ENCODE results near the gene CCDC192. TPM values are rescaled to one million over a fixed set of nuclear protein-coding genes. Genes with fewer than 3 reads are reported as not detected.

CCDC192 gene
- total RNA-seq, 1 experiment from 2014 or later = not detected

DNA sequence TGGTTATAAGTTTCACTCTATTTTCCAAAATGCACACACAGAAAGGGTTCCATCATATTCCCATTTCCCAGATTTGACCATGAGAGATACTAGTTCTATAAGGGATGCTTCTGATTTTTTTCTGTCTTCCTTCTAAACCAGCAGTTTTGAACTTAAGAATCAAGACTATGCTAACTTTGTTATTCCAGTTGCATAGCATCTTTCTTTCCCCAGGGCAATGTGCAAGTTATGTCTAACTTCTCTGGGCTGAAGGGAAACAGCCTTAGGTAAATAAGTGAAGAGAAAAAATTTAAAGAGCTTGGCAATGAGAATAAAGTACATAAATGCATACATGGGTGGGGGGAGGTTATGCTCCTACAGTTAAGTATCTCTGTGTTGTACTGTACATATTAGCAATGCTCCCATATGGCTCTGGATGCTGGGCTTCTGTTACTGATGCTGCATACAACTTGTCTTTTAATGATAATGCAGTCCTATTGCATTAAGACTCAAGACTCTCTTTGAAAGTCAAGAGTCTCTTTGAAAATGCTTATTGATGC lies 254.6 kb downstream of the CCDC192 start:
- DNase-seq = no peak
- Histone ChIP-seq H3K27me3 (no peaks in the 10 kb centered on the region), H3K4me3 (no peak overlapping the region), H3K36me3 (no peaks in the 10 kb centered on the region), H3K9me3 (no peaks in the 10 kb centered on the region)

DNA sequence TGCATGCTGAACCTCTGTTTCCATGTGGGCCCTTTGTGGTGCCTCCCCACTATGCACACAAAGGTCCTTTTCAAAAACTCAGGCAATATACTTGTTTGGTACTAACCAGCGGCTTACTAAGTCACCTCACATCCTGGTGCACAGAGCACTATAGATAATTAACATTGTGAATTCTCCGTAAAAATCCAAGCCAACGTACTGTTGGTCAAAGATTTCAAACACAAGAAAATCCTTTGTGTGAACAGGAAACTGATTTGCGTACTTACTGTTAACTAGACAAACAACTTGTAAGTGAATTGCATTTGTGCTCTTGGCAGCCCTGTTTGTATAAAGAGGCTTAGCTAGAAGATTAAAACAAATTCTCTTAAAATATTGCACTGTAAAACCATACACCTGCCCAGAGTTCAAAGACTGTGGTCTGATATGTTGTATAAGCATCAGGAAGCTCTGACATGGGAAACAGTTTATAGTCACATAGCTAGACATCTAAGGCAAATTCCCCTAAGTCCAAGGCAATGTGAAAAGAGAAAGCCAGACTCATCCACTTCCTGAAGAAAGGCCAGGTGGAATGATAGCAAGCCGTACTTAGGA lies 255.3 kb downstream of the CCDC192 start:
- Histone ChIP-seq H3K4me3 (no peak overlapping the region), H3K27me3 (no peaks in the 10 kb centered on the region), H3K36me3 (no peaks in the 10 kb centered on the region), H3K9me3 (no peaks in the 10 kb centered on the region)
- DNase-seq = no peak

- no peaks in the 10 kb centered on the region for H3K9me3 ChIP-seq
- H3K27me3 ChIP-seq = no peaks in the 10 kb centered on the region
- peak; percentile 93 for DNase-seq
- no peaks in the 10 kb centered on the region for H3K36me3 ChIP-seq
- H3K4me3 ChIP-seq = no peak overlapping the region
Measured at GRCh38 chr5:127959152-127959764, 256.1 kb downstream of the CCDC192 start.

- DNase-seq = peak; percentile 37
- no peak overlapping the region for H3K4me3 ChIP-seq
- H3K27me3 ChIP-seq = no peaks in the 10 kb centered on the region
- no peaks in the 10 kb centered on the region for H3K36me3 ChIP-seq
- H3K9me3 ChIP-seq = no peaks in the 10 kb centered on the region
Measured at GRCh38 chr5:127960270-127960691, 257.1 kb downstream of the CCDC192 start.

DNA sequence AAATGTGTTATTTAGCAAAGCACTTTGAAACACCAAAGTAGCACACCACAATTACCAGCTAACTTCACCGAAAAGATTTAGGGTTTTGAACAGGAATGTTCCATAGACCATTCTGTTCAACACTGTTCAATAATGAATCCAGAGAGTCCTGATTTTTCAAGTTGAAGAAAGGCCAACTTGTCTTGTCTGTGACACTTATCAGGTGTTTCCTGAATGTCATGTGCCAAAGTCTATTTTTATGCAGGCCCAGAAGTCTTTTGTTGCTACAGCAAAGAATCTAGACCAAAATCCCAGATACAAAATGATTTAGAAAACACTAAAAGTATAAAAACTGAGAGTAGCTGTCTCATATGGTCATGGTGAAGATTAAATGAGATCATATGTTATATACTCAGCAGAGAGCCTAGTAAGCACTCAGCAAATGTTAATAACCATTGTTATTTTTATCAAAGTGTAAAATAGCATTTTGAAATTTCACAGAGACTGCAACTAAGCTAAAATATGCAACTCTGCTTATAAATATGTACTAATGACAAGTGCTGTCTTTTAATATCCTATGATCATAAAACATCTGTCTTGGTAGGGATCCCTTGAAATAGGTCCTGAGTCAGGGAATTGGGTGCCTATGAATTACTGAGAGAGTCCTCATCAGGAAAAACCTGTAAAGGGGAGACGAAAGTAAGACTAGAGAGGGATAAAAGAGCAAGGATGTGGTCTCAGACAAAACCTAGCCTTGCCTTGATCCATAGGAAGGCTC lies 258.0 kb downstream of the CCDC192 start:
- no peak for DNase-seq
- Histone ChIP-seq H3K27me3 (no peaks in the 10 kb centered on the region), H3K9me3 (no peaks in the 10 kb centered on the region), H3K4me3 (no peak overlapping the region), H3K36me3 (no peaks in the 10 kb centered on the region)

DNA sequence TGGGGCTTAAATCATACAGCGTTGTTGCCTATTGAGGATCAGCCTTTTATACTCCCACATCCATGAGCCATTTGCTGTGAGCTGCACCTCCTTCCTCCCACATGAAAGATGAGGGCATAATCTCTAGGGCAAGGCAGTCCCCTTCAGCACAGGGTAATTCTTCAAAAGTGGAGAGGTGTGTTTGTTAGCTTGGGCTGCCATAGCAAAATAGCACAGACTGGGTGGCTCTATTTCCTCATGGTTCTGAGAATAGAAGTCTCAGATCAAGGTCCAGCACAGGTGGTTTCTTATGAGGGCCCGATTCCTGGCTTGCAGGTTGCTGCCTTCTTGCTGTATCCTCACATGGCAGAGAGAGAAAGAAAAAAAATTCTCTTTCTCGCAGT lies 258.6 kb downstream of the CCDC192 start:
- no peak for DNase-seq
- Histone ChIP-seq H3K27me3 (no peaks in the 10 kb centered on the region), H3K36me3 (no peaks in the 10 kb centered on the region), H3K9me3 (no peaks in the 10 kb centered on the region), H3K4me3 (no peak overlapping the region)

GRCh38 chr5:127962491-127962890 lies 259.3 kb downstream of the CCDC192 start:
- Histone ChIP-seq H3K36me3 (no peaks in the 10 kb centered on the region), H3K27me3 (no peaks in the 10 kb centered on the region), H3K9me3 (no peaks in the 10 kb centered on the region), H3K4me3 (no peak overlapping the region)
- peak; percentile 14 for DNase-seq

GRCh38 chr5:127963233-127963632 lies 260.0 kb downstream of the CCDC192 start:
- no peaks in the 10 kb centered on the region for H3K9me3 ChIP-seq
- no peaks in the 10 kb centered on the region for H3K36me3 ChIP-seq
- no peaks in the 10 kb centered on the region for H3K27me3 ChIP-seq
- no peak overlapping the region for H3K4me3 ChIP-seq
- DNase-seq = no peak

GRCh38 chr5:127963931-127964330 lies 260.7 kb downstream of the CCDC192 start:
- no peak for DNase-seq
- no peaks in the 10 kb centered on the region for H3K9me3 ChIP-seq
- no peak overlapping the region for H3K4me3 ChIP-seq
- no peaks in the 10 kb centered on the region for H3K27me3 ChIP-seq
- H3K36me3 ChIP-seq = no peaks in the 10 kb centered on the region

DNA sequence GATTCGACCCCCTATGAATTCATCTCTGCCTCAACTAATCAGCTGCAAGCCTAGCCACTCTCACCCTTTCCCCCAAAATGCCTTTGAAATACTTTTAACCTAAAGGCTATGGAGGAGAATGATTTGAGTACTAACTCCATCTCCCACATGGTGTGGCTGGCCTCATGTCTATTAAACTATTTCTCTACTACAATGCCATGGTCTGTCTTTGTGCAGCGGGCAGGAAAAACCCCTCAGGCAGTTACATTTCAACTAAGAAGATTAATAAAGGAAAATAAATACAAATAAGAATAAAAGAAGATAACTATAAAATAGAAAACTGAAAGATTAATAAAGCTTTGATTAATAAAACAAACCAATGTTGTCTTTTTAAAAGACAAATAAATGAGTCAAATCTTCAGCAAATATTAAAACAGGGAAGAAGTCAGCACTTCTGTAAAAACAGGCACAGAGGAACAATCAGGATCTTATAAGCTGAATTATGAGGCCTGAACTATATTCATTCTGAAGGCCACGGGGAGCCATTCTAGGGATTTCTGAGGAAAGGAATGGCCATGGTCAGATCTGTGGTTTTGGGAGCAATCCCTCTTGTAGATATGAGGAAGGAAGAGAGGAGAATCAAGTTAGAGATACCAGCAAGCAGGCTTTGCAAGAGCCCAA lies 264.3 kb downstream of the CCDC192 start:
- no peaks in the 10 kb centered on the region for H3K9me3 ChIP-seq

GRCh38 chr5:127967983-127968592 lies 264.9 kb downstream of the CCDC192 start:
- H3K4me3 ChIP-seq = no peak overlapping the region
- DNase-seq = no peak
- no peaks in the 10 kb centered on the region for H3K9me3 ChIP-seq
- no peaks in the 10 kb centered on the region for H3K36me3 ChIP-seq
- H3K27me3 ChIP-seq = no peaks in the 10 kb centered on the region

More for the DNA sequence above, 264.3 kb downstream of the CCDC192 start:
- no peaks in the 10 kb centered on the region for H3K36me3 ChIP-seq
- no peak for DNase-seq
- no peaks in the 10 kb centered on the region for H3K27me3 ChIP-seq
- H3K4me3 ChIP-seq = no peak overlapping the region

DNA sequence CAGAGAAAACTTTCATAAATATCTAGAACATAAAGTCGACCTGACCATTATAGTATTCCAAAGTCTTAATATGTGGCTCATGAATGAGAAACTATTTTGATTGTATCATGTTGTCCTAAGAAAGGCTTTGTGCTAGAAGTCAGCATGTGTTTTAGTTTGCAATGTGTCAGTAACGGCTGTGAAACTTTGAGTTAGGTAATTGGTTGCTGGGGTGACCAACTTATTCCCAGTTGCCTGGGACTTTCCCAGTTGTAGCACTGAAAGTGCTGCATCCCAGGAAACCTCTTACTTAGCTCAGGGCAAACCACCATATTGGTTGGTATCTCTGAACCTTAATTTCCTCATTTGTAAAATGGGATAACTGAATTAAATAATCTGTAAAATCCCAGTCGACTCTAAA lies 265.8 kb downstream of the CCDC192 start:
- no peaks in the 10 kb centered on the region for H3K27me3 ChIP-seq
- H3K9me3 ChIP-seq = no peaks in the 10 kb centered on the region
- H3K4me3 ChIP-seq = no peak overlapping the region
- no peaks in the 10 kb centered on the region for H3K36me3 ChIP-seq
- DNase-seq = no peak

DNA sequence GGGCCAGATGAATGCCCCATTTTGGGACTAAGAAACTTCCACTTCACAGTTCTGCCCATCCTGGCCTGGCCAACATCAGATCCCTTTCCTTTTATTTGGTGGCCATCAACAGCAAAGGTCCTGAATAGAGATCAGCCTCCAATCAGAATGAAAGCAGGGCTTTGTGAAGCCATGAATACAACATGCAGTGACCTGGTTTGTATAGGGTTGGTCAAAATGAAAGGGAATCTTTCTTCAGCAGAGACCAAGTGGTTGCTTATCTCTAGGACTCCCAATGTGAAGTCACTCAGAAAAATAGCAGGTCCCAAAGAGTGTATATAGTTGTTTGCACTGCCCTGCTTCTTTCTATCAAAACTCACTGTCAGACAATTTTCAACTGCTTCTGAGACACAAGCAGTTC lies 266.5 kb downstream of the CCDC192 start:
- Histone ChIP-seq H3K4me3 (no peak overlapping the region), H3K27me3 (no peaks in the 10 kb centered on the region), H3K36me3 (no peaks in the 10 kb centered on the region), H3K9me3 (no peaks in the 10 kb centered on the region)
- no peak for DNase-seq

DNA sequence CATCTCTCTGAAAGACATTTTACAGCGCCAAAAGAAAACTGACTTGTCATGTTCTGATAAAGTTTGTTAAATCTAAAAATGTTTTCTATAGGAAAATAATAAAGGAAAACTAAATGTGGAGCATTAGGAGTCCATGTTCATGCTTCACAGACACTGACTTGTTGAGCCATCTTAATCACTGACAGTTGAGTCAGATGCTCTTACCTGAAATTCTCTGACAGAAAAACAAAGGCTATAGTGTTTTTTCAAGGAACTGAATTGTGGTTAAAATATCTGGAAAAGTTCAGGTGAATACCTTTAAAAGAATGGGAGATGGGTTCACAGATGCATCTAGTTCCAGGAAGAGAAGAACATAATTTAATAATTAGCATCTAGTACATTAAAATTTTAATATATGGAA lies 266.9 kb downstream of the CCDC192 start:
- Histone ChIP-seq H3K9me3 (no peaks in the 10 kb centered on the region), H3K27me3 (no peaks in the 10 kb centered on the region), H3K4me3 (no peak overlapping the region), H3K36me3 (no peaks in the 10 kb centered on the region)
- DNase-seq = no peak

- no peaks in the 10 kb centered on the region for H3K27me3 ChIP-seq
- no peak for DNase-seq
- H3K4me3 ChIP-seq = no peak overlapping the region
- H3K9me3 ChIP-seq = no peaks in the 10 kb centered on the region
- H3K36me3 ChIP-seq = no peaks in the 10 kb centered on the region
Measured at GRCh38 chr5:127970854-127971425, 267.7 kb downstream of the CCDC192 start.

GRCh38 chr5:127975961-127976360 lies 272.8 kb downstream of the CCDC192 start:
- no peaks in the 10 kb centered on the region for H3K9me3 ChIP-seq
- no peak overlapping the region for H3K4me3 ChIP-seq
- H3K27me3 ChIP-seq = no peaks in the 10 kb centered on the region
- no peaks in the 10 kb centered on the region for H3K36me3 ChIP-seq
- DNase-seq = no peak

All from MG63 (cell line).